Hippocampal formation (tissue), 2 donors: Measurements from ENCODE around the gene TMEM163.
A peak's percentile ranks its signal among the peaks of the same experiment; 100 is the strongest.

ENCODE experiments used
- DNase-seq, 2 donors: peaks; one replicate each; lab custom pipeline; 2025; lab: John Stamatoyannopoulos, UW

TMEM163 gene

DNA sequence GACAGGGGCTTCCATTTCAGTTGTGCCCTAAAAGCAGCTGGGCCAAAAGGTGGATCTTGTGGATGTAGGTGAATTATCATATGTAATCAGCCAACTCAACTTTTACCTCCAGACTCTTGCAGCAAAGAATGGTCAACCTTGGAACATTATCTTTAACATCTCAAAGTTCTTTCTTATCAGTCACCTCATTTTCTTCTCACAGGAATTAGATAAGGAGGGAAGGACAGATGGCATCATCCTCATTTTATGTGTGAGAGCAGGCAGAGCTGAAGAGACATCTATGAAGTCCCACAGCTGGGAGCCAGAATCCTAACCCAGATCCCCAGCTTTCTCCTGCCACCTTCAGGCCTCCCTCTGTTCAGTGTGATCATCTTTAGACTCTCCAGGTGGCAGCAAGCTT lies 282.9 kb downstream of the TMEM163 start:
- no peak for DNase-seq

DNA sequence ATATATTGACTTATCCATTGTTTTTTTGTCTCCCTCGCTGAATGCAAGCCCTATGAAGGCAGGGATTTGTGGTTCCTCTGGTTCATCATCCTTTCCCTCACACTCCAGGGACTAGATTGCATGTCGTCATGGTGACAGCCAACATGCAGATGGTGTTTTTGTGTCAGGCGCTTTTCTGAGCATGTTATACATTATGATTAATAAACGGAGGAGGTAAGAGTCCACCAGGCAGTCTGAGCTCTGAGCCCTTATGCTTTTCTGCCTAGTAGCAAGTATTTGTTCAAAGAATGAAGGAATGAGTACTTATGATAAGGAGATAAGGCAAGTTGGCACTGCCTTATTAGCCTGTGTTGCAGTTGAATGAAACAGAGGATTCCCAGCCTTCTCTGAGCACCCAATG lies 283.3 kb downstream of the TMEM163 start:
- DNase-seq: no peak

DNA sequence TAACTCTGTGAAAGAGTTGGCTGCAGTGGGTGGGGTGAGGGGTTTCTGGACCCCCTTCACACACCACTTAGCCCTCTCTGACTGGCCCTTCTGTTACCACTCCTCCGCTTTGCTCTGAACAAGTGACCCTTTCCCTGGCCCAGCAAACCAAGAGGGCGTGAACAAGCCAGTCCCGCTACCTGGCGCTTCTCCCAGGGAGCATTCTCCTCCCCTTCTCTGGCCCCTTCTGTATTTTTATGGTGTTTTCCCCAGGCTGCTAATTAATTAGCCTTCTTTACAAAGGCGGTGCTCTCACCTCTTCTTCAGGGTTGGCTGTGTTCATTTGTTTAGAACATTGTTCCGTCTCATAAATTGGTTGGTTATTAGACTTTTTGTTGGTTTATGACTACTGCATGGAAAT lies 284.8 kb downstream of the TMEM163 start:
- no peak for DNase-seq

DNA sequence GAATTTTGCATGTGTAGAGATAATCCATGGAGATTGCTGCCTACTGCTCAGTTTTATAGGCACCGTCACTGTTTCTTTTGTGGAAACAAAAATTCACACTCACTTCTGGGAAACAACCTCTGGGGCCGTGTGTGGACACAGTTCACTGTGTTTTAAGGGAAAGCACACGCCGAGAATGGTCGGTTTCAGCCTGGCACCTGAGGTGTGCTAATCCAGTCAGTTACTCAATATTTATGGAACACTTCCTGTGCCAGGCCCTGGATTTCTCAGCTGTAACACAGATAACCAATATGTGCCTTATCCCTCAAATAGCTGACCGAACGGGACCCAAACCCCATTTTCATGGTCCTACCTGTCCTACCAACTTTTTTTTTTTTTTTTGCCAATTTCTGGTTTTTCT lies 285.3 kb downstream of the TMEM163 start:
- no peak for DNase-seq

DNA sequence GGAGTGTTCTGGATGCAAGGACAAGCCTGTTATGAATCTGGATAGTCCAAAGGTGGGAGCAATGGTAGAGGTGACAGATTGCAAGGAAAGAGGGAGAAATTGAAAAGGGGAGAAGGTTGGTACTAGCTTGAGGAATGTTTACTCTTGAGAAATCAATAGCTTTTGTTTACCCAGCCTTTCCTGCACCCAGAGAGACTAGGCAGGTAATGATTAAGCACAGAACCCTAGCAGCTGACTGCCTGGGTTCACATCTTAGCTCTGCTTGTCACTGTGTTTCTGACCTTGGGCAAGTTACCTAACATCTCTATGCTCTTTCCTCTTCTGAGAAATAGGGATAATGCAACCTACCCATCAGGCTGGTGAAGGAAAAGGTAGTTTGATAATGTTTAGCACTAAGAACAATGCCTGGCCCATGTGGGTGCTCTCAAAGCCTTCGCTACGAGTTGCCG lies 286.3 kb downstream of the TMEM163 start:
- no peak for DNase-seq

DNA sequence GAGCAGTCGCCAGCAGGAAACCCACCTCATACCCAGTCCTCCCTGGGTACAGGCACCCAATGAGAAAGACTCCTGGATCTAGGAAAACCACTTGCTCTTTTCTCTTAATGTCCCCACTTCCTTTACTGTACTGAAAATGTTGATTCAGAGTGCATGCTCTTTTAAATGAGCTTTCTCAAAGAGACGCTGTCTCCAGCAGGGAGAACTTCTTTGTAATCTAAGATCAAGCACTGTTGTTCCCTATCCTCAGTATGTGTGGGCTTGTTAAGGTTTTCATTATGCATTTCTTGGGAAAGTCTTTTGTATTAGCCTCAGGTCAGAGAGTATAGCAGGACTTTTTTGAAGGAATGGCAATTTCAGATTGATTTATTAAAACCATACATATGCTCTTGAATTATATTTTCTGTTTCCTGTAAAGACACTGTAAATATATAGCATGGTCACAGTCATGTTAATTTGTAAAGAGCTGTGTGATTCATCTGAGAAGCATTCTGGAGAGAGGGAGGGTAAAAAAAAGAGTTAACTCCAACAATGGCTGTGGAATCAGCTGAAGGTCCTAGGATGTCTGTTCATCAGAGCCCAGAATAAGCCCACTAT lies 286.9 kb downstream of the TMEM163 start:
- no peak for DNase-seq

DNA sequence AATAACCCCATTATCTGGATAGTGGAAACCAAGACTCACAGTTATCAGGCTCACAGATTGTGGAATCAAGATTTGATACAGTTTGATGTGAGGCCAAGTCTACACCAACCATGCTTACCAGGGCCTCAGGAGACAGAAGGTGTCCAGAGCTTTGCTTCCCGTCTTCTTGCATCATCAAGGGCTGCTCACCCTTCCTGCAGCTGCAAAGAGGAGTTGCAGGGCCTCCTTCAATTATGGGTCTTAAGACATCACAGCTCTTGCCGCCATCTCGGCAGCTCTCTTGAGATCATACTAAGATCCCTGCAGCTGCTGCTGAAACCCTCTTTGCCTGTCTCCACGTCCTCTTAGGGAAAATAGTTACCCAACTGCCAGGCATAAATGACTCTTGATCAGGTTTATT lies 288.9 kb downstream of the TMEM163 start:
- no peak for DNase-seq

DNA sequence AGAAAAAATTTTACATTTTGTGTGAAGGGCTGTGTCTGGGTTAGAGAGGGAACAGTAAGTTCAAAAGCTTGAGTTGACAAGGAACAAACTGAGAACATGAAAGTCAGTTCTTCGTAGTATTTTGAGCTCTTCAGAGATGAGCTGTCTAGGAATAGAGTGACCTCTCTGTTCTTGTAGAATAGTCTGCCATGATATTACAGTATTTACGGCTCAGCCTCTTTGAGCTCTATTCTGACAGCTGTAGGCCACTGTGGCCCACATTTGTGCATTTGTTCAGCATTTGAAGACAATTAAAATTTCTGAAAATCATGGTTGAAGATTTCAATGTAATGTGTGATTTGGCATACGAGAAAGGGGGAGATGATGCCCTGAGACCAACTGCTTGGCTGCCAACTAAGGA lies 292.1 kb downstream of the TMEM163 start:
- DNase-seq: no peak

DNA sequence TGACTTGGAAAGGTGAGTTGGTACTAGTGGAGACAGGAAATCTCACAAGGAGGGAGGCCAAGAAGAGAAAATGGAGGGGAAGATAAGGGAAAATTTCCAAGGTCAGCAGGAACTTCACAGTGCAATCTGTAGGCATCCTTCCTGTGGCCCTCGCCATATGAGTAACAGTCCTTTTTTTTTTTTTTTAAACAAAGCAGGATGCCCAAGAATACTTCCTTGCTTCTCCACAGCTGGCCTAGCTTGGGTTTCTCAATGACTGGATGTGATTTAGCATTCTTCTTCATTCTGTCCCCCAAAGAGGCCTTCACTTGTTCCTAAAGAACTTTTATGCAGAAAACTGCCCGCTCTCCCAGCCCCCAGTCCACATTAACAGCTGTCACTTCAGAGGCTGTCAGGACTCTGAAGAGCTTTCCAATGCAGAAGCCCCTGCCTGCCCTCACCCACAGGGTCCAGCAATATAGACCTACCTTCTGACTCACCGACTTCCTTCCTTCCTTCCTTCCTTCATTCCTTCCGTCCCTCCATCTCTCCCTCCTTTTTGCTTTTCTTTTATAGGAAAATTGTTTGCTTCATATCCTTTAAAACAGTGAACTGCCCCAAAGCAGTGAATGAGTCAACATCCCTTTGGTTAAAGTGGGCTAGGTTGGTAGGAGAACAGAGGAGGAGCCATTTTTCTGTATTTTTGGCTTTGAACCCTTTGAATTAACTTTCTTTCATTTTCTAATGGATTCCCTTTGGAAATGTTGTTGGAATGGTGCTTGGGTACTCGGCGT lies 292.9 kb downstream of the TMEM163 start:
- DNase-seq: no peak

DNA sequence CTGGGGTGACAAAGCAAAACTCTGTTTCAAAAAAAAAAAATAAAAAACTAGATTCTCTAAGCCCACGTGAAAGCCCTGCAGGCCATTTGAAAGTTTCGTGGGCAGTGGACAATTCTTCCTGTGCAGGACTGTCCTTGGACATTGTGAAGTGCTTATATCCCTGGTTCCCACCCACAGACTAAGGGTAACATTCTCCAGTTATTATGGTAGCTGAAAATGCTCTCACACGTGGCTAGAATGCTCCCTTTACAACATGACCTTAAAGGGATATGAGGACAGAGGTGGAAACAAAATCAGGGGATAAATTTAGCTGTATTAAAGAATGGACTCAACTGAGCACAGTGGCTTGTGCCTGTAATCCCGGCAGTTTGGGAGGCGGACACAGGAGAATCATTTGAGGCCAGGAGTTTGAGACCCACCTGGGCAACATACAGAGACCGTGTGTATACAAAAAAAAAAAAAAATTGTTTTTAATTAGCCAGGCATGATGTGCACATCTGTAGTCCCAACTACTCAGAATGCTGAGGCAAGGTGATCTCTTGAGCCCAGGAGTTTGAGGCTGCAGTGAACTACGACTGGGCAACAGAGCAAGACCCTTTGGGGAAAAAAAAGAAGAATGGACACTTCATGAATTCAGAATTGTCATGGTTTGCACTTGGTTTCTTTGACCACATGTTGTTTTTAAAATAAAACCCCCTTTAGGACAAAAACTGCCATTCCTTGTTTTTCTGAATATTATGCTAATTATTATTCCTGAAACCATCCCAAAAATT lies 297.1 kb downstream of the TMEM163 start:
- no peak for DNase-seq

DNA sequence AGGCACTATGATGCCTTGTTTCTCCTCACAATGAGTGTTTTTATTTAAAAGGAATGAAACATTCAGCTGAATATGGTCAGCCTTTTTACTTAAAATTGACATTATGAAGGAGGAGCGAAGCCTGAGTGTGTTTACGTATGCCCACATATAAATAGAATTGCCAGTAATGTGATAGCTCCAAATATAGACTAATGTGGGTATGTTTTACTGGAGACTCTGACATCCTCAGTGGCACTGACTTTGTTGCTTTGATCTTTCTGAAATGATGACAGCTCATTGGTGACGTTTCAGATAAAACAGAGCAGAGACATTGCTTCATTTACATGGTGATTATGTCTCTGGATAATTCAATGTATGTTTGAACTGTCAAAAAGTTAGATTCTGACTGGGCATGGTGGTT lies 297.9 kb downstream of the TMEM163 start:
- no peak for DNase-seq

DNA sequence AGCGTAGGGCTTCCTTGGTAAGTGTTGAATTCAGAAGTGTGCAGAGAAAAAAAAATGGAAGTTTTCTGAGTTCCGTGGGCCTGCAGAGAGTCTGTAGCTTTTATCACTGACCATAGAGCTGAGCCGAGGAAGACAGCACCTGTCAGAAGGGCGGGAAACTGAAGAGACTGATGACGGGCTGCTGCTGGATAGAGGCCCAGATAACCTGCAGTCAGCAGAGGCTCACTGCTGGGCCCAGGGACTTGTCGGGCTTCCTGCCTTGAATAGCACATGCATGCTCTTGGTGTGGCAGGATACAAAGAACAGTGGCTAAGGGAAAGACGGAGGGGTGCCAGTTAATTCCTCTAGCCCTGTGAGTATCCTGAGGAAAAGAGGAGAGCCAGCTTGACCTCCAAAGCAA lies 298.5 kb downstream of the TMEM163 start:
- no peak for DNase-seq

DNA sequence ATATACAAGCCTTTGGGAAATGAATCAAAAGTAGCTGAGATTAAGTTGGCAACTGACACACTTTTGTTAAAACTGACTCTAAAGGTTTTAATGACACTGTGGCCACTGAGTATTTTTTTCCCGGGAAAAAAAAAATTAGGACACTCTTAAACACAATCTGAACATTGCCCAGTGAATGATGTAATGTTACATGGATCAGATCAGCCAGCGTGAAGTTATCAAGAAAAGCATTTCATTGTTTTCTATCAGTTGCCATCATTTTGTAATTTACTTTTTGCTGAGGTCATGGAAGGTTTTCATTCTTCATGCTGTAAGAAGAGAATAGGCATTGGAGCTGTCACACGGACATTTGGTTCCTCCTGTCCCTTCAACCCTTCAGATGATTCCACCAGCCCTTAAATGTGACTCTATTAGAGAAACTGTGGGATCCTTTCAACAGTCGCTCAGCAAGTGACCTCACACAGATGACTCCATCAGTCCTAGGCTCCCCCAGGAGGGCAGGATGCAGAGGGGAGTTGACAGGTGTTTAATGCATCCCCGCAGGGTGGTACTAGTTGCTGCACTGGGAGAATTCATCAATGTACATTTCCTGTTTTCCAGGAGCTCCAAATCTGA lies 300.7 kb downstream of the TMEM163 start:
- DNase-seq: no peak

DNA sequence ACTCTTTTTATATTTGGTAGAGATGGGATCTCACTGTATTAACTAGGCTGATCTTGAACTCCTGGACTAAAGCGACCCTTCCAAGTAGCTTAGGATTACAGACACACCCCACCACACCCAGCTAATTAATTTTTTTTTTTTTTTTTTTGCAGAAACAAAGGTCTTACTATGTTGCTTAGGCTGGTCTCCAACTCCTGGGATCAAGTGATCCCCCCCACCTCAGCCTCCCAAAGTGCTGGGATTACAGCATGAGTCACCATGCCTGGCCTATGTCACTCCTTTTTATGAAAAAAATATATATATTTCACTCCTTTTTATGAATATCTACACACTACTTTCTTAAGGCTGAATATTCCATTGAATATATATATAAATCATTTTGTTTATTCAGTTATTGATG lies 302.2 kb downstream of the TMEM163 start:
- no peak for DNase-seq

DNA sequence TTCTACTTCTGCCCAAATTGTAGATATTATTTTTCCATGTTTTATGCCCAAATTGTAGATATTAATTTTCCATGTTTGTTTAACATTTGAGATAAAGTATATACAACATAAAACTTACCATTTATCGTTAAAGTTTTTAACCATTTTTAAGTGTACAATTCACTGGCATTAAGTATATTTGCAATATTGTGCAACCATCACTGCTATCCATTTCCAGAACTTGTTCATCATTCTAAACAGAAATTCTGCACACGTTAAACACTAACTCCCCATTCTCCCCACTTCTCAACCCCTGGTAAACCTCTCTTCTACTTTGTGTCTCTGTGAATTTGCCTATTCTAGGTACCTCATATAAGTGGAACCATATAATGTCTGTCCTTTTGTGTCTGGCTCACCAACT lies 302.8 kb downstream of the TMEM163 start:
- no peak for DNase-seq

DNA sequence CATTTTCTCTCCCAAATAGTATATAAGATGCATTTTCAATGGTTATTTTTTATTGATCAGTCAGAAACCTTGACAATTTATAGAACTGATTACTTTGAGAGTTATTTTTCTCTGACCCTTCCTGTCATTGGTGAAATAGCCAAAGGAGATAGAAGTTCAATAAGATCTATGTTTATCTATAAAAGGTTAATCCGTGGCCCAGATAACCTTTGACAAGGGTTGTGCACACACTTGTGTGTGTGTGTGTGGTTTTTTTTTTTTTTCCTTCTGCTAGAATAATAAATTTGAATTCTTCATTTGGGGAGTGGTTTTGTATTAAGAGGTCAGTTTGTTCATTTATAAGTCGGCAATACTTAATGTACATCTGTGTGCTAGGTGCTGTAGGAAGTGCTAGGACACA lies 304.9 kb downstream of the TMEM163 start:
- DNase-seq: no peak

DNA sequence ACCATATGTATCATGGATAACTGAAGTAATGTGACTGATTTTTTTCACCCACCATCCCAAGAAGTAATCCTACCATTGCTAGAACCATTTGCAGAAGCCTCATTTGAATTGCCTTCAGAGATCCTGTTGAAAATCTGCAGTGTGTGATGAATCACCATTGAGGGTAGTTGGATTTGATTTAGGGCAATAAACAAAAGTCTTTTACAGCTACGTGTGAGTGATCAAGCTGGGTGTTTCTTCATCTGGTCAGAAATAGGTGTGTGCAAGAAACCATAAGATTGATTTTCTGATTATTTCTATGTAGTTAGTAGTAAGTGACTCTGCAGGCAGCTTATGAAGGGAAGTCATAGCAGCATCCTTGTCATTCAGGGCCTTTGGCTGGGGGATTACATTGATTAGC lies 305.4 kb downstream of the TMEM163 start:
- DNase-seq: no peak

DNA sequence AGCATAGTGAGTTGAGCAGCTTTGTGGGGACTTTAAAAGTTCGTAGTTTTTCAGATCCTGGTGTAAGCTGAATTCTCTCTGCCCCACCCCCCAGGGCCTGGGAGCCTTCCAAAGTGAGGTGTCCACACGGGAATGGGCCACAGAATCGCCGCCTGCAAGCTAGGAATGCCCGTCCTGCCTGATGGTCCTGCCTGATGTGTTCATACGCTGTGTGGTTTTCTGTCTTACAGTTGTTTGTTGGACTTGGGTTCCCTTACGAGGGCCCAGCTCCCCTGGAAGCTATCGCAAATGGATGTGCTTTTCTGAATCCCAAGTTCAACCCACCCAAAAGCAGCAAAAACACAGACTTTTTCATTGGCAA lies 306.2 kb downstream of the TMEM163 start:
- peak in 1 of 2 donors; percentile 40 for DNase-seq

DNA sequence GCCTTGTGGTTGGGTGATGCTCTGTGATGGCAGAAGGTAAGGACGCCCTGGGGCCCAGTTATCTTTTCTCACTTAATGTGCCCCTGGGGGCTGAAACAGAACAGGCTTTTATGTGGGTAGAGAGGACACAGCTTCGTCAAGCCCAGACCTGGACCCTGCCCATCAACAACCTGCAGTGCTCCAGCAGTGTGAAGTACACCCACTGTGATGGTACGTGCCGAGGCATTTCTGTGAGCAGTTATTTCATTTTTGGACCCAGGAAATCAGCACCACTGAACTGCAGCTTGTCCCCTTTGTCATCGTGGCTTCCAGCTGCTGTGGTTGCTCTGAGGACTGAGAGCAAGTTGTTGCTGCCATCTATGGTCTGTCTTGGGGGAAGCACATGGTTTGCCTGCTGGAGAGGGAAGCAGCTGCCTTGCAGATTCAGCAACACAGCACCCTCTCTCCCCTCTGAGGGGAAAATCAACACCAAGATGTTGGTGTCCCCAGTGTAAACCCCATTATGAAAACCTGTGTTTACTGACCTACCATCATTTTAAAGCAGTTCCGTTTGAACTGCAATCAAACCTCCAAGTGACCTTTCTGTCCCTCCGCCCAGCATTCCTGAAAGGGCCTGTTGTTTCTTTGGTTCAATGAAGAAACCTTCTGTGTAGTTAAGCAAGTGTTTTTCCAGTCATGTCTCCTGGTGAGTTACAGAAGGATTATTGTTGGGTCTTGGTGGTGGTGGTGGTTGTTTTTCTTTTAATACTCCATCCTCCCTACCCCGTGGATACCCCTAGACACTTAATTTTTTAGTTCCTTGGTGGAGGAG lies 306.8 kb downstream of the TMEM163 start:
- DNase-seq: peak; percentile 84 to 97

DNA sequence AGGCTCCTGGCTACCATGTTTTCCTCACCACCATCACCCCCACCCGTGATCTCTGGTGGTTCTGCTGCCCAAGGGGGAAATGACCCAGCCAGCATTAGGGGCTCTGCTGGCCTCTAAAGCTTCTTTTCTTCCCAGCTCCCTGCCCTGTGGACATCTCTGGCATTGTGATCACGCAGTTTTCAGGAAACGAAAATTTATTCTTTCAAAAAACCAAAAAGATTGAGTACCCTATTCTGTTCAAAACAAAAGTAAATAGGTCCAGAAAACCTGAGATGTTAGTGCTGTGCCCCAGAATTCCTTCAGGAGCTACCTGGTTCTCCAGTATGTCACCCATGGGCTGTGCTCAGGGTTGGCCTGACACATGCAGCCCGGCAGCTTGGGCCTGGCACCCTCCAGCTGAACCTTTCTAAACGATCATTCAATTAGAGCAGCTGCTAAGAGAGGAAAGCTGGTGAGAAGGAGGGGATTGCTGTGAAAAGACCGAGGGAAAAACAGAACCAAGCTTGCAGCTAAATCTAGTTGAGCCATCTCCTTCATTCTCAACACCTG lies 307.4 kb downstream of the TMEM163 start:
- no peak for DNase-seq

DNA sequence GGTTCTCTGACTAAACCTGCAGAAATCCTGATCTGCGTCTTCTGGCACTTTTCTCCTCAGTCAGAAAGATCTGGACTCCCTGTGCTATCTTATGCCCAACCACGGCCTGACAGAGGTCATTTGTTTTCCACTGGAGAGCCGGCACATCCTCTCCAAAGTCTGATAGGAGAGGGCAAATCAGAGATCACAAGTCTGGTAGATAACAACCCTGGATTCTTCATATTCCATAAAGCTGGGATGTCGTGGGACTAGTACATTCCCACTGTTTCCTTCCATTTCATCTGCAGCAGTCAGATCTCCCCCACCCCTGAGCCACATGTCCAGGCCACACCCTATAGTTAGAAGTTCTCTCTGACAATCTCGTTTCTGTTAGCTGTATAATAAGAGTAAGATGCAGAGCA lies 308.0 kb downstream of the TMEM163 start:
- DNase-seq: peak; percentile 14 to 19

DNA sequence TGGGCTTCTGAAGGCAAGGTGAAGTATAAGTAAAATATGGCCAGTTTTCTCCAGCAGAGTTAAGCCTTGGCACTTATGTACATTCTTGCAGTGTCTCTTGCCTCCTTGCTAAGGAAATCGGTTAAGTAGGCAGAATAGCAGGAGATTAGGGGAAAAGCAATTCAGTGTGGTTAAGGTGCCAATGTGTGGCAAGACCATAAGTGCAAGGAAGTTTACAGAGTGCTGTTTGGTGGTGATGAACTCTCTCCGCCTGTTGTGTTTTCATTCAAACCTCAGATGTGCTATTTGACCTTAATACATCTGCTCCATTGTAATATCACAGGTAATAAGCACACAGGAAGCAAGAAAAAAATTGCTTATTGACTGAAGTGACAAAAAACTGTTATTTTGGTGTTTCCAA lies 308.8 kb downstream of the TMEM163 start:
- DNase-seq: no peak
